HCT116 (cell line): Measurements from ENCODE around the gene CPED1.

Source experiments
- POLR2A ChIP-seq: IDR thresholded peaks from 2 replicates; pipeline ENCODE4 v1.7.0; 2011; ENCODE audit warnings: borderline replicate concordance; ENCODE audit not compliant: insufficient read depth, insufficient read length; ENCODE audit errors: extremely low read depth
- REST ChIP-seq: IDR thresholded peaks from 2 replicates; pipeline ENCODE4 v1.6.1; 2012; ENCODE audit warnings: low read depth
- SIN3A ChIP-seq: IDR thresholded peaks from 2 replicates; pipeline ENCODE4 v1.6.1; 2012; ENCODE audit warnings: low read depth
- SP1 ChIP-seq: IDR thresholded peaks from 2 replicates; pipeline ENCODE4 v1.6.1; 2012; ENCODE audit warnings: low read depth
- SRF ChIP-seq: IDR thresholded peaks from 2 replicates; pipeline ENCODE4 v1.6.1; 2012; ENCODE audit warnings: low read depth
- TCF7L2 ChIP-seq: IDR thresholded peaks from 2 replicates; pipeline ENCODE4 v1.7.0; 2011; ENCODE audit warnings: borderline replicate concordance, inconsistent platforms; ENCODE audit not compliant: insufficient read depth, insufficient read length; ENCODE audit errors: extremely low read depth
- ZFX ChIP-seq: fragments of 450-650 bp; IDR thresholded peaks from 2 replicates; pipeline ENCODE4 v1.6.1; 2017
- ZNF274 ChIP-seq: fragments of 200-500 bp; sonication (Bioruptor generic); IDR thresholded peaks from 2 replicates; pipeline ENCODE4 v1.6.1; 2014; ENCODE audit warnings: mild to moderate bottlenecking, low read depth, low read length, inconsistent platforms
- TF ChIP-seq, protein P1 (sequence below), 3 experiments: fragments of 200-600 bp in 1 of 3; sonication (generic) in 1 of 3; IDR thresholded peaks in 2 of 3; conservative IDR thresholded peaks in 1 of 3; 2 replicates each; pipeline ENCODE4 v1.5.1; 2012 to 2017; ENCODE audit warnings: low read depth in 2 of 3, low read length in 2 of 3, antibody characterized with exemption in 1 of 3, borderline replicate concordance in 1 of 3, control low read depth in 1 of 3, mild to moderate bottlenecking in 1 of 3, mixed read lengths in 1 of 3, mixed run types in 1 of 3, moderate library complexity in 1 of 3; ENCODE audit not compliant: insufficient read depth in 1 of 3
- TF ChIP-seq, protein P2 (sequence below): IDR thresholded peaks from 2 replicates; pipeline ENCODE4 v1.6.1; 2012
- TF ChIP-seq, protein P3 (sequence below): IDR thresholded peaks from 2 replicates; pipeline ENCODE4 v1.6.1; 2012

- TF ChIP-seq TCF7L2: no peak
- TF ChIP-seq ZNF274: no peak
- TF ChIP-seq, protein P1, sequence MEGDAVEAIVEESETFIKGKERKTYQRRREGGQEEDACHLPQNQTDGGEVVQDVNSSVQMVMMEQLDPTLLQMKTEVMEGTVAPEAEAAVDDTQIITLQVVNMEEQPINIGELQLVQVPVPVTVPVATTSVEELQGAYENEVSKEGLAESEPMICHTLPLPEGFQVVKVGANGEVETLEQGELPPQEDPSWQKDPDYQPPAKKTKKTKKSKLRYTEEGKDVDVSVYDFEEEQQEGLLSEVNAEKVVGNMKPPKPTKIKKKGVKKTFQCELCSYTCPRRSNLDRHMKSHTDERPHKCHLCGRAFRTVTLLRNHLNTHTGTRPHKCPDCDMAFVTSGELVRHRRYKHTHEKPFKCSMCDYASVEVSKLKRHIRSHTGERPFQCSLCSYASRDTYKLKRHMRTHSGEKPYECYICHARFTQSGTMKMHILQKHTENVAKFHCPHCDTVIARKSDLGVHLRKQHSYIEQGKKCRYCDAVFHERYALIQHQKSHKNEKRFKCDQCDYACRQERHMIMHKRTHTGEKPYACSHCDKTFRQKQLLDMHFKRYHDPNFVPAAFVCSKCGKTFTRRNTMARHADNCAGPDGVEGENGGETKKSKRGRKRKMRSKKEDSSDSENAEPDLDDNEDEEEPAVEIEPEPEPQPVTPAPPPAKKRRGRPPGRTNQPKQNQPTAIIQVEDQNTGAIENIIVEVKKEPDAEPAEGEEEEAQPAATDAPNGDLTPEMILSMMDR (IDR thresholded peaks at IDR 0.05 in 2 of 3, conservative IDR thresholded peaks at IDR 0.05 in 1 of 3; ENCODE audit: borderline replicate concordance in 1 of 3, insufficient read depth in 1 of 3, low read depth in 2 of 3, low read length in 2 of 3): no peak
- no peak for TF ChIP-seq SIN3A
- TF ChIP-seq SRF: no peak
- TF ChIP-seq, protein P2, sequence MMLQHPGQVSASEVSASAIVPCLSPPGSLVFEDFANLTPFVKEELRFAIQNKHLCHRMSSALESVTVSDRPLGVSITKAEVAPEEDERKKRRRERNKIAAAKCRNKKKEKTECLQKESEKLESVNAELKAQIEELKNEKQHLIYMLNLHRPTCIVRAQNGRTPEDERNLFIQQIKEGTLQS: no peak
- no peak for TF ChIP-seq ZFX
- TF ChIP-seq POLR2A: no peak
- no peak for TF ChIP-seq SP1
- TF ChIP-seq, protein P3, sequence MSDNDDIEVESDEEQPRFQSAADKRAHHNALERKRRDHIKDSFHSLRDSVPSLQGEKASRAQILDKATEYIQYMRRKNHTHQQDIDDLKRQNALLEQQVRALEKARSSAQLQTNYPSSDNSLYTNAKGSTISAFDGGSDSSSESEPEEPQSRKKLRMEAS: no peak
- TF ChIP-seq REST: no peak
These were observed 134.5 kb downstream of the CPED1 start for GRCh38 chr7:121123032-121123431.
